HG03575 (cell line): ENCODE results near the gene DNER.
"Not testable (repeated sequence)": the region's sequence is repeated elsewhere in the genome, so short reads cannot be mapped to it uniquely, and the experiment has no call there.

Source experiments
- ATAC-seq: cut with Tn5 transposase; IDR thresholded peaks from one replicate; pipeline ENCODE4 v1.9.1; 2021; ENCODE audit not compliant: unreplicated experiment, insufficient number of reproducible peaks, low FRiP score; ENCODE audit errors: extremely low read depth

DNER gene

DNA sequence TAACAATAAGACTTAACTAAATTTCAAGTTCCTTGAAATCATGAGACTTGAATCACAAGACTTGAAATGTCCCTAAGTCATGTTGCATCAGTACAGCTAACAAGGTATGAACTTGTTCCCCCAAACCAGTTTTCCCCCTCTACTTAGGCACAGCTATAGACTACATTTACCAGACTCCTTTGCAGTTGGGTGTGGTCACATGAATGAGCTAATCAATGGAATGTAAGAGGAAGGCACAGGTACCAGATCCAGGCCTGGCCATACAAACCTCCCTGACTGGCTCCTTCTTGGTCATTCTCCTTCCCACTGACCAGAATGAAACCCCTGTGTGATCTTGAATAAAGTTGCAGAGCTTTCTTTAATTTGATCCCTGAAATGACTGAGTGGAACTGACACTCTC lies 77.8 kb downstream of the DNER start:
- no peak for ATAC-seq

DNA sequence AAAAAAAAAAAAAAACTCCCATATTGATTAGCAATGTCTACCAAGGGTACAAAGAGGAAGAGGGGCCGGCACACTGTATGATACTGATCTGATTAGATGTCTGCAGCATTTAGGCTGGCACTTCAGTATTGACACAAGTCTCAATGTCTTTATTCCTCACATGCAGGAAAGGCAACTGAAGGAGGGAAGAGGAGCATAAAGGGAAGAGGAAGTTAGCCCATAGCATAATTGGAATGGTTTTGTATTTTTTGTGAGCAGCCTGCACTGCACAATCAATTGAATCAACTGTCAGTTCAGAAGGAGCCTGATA lies 79.0 kb downstream of the DNER start:
- ATAC-seq: no peak

DNA sequence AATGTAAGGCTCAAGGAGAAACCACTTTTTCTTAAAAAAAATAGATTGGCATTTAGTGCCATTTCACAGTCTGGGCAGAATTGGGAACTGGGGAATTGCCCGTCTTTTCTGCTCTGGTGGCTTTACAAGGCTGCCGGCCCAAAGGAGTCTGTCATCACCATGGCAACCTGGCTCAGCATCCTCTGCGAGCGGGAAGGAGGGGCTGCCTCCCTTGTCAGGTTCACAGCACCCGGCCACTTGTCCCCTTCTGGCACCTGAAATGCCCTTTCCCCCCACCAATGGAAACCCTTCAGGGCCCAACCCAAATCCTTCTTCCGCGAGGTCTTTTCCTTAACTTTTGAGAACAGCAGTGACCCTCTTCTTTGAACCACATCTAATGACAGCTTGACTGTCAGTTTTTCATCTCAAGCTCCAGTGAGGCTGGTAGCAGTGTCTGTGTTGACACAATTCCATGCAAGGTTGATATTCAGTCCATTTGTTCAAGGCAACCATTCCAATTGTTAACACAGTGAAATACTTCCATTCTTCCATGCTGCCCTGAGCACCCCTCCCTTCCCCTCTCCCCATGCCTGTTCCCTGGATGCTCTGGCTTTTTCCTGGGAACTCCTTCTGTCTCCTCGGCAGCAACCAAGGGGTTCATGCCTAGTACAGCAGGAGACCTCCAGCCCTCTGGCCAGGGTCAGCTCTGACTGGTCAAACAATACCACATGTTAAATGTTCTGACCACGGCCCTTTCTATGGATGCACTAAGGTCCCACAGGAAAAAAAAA lies 79.6 kb downstream of the DNER start:
- ATAC-seq: no peak

DNA sequence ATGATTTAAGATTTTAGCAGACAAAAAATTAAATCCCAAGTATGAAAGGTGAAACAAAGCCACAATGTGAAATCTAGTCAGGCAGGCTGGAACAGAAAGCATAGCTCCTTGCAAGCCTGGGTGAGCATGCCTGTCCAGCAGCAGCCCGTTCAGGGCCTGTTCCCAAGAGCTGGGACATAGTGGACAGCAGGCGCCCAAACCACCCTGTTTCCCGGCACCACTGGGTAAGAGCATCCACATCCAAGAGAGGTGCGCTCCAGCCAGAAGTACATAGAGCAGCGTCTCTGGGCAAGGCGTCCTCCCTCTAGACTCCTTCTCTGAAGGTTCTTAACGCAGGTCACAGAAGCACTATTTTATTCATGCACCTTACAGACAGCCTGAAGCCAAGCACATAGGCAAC lies 80.8 kb downstream of the DNER start:
- no peak for ATAC-seq

DNA sequence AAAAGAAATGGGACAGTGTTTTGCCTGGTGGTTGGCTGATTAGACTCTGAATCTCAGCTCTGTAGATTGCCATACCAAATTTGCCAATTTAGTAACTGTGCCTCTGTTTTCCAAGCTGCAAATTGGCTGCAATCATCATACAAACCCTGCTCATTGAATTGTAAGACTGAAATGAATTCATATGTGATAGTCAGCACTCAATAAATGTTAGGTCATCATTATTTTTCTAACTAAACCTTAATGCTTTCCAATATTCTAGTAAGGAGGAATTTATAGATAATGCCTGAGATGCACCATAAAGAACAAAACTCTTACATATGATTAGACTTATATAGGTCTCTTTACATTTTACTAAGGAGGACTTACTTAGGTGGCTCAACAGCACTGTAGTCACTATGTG lies 85.3 kb downstream of the DNER start:
- no peak for ATAC-seq

DNA sequence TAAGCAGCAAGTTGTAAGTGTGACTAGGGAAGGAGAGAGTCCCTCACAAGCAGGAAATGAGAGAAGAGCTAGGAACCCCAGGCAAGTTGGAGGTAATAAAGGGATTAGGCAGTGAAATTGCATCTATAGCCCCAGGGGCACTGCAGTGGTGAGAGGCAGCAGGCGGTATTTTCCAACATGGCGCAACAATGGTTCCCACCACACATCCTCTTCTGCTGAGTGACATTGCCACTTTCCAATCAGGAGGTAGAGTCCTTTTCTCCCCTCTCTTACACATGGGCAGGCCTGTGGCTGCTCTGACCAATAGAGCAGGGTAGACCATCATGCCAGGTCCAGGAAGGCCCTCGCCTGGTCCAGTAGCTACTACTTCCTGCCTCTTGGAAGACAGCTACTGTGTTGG lies 86.6 kb downstream of the DNER start:
- ATAC-seq: no peak

DNA sequence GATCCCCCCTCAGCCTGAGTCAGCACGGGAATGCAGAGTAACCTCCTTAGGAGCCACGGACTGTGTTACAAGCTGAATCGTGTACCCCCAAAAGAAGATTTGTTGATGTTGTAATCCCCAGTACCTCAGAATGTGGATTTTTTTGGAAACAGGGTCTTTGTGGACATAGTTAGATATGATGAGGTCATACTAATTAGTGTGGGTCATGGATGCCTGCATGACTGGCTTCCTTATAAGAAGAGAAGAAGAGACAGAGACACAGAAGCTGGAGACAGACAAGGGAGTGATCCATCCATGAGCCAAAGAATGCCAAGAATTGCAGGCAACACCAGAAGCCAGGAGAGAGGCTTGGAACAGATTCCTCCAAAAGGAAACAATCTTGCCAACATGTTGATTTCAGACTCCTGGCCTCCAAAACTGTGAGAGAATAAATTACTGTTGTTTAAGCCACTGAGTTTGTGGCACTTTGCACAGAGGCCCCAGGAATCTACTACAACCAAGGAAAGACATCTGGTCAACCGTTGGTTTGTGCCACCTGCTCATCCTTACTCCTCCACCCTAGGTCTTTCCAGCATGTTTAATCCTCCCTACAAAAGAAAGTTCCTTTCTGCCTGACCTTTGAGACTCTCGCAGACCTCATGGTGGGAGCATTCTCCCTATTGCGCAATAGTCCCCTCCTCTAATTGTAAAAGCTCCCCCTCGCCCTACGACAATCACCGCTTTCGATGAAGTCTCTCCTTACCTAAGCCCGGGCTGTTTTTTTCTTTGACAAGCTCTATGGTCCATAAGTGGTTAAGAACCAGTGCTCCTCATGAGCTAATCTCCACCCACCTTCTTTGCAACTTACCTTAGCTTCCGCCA lies 91.6 kb downstream of the DNER start:
- no peak for ATAC-seq

DNA sequence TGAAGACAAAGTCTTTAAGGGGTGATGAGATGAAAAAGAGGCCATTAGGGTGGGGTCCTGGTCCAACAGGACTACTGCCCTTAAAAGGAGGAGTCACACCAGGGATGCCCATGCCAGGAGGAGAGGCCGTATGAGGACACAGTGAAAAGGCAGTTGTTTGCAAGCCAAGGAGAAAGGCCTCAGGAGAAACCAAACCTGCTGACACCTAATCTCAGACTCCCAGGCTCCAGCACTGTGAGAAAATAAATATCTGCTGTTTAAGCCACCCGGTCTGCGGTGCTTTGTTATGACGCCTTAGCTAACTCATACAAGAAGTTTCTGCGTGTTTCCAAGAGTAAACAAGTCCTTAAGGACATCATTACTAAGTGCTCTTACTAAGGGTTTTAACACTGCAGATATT lies 93.6 kb downstream of the DNER start:
- no peak for ATAC-seq

DNA sequence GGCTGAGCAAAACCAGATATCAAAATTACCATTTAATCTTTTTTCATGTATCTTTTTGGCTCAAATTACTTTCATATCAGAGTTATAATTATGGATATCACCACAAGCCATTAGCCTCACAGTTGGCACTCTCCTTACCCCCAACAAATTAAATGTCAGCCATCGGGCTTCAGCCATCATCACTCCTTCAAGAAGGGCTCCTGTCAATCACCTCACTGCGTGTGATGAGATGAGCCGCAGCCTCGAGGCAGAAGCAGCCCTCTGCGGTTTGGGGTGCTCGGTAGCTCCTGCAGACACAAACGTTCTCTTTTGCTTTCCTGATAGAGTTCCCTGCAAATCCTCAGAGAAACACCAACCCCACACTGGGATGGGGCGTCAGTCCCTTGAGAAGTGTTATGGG lies 94.1 kb downstream of the DNER start:
- ATAC-seq: no peak

DNA sequence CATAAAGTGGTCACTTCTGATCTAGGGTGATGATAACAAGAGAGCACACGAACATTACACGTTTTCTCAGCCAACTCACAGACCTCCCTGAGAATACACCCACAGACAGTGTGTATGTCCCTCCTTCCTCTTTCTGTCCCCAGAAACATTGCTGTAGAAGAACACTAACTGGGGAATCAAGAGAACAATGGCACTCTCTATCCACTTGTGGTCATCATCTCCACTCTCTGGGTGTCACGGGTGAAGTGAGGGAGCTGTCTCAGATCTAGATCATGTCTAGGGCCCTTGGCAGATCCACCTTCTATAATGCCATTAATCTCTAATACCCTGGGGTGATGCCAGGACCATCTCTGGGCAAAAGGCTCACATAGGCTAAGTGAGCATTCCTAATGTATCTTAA lies 97.9 kb downstream of the DNER start:
- ATAC-seq: no peak

DNA sequence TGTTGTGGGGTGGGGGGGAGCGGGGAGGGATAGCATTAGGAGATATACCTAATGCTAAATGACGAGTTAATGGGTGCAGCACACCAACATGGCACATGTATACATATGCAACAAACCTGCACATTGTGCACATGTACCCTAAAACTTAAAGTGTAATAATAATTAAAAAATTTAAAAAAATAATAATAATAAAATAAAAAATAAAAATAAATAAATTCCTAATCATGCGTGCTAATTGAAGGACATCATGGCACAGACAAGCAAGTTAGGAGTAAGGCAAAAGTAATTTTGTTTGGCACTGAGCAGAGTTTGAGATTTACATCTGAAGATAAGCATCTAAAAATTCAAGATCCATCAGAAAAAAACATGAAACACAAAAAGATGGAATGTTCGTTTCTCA lies 100.3 kb downstream of the DNER start:
- ATAC-seq: not testable (repeated sequence)

DNA sequence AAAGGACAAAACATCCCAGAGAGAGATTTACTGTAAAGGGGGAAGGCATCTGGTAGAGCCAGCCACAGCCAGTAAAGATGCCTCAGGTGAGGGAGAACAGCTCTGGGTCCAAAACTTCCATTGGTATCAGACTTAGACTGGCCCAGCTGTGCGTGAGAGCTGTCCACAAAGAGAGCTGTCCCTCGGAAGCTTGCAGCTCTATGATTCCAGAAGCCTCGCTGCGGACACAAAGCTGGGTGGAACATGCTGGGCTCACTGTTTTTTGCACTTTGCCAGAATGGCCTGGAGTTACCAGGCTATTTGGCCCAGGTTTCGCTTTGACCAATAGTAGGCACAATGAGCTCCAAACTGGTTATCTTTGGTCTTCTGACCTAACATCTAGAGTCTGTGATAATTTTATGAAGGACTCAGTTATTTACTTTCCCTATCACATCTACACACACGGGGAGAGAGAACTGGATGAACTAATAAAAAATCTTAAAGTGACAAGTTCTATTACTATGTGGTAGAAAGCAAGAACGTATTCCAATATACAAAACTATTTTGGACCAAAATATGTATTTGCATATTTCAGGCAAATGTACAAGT lies 101.9 kb downstream of the DNER start:
- no peak for ATAC-seq

DNA sequence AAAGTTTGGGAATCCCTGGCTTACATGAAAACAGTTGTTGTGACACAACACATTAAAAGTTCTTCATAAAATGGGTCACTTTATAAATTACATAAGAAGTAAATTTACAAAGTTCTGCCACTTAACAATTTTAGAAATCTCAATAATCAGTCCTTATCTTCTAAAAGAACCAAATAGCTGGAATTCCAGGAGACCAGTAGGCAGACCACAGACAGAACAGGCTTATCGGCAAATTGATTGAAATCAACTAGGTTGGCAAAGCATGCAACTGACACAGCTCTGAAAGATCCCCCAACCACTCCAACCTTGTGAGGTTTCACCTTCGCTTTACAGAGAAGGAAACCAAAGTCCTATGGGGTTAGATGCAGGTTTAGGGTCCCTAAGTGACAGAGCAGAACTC lies 103.0 kb downstream of the DNER start:
- no peak for ATAC-seq

DNA sequence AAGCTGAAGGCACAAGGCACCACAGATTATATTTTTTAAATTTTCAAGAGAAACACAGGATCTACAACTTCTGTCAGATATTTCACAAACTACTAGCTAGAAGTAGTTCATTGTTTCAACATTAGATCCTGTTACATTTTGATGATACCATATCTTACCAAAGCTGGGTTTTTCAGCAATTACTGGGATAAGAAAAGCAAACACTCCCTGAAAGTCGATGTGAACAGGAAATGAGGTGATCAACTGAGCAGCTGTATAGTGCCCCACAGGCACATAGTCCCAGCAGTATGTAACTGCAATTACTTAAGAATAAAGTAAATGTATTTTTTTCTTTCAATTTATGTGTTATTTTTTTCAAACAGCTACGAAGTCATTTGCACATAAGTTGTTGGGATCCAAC lies 103.5 kb downstream of the DNER start:
- ATAC-seq: no peak

DNA sequence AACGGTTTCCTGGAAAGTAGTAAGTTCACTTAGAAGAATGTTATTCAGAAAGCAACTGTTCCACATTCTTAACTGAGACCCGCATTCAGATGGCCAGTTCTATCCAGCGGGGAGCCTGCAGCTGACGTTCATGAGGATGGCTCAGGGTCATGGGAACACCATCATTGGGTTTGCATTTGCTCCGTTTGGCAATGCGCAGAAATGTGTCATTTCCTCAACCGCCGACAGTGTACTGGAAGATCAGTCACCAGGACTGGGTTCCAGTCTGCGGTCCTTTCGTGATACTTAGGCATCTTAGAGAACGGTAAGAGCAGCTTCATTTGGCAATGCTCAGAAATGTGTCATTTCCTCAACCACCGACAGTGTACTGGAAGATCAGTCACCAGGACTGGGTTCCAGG lies 104.0 kb downstream of the DNER start:
- ATAC-seq: no peak

DNA sequence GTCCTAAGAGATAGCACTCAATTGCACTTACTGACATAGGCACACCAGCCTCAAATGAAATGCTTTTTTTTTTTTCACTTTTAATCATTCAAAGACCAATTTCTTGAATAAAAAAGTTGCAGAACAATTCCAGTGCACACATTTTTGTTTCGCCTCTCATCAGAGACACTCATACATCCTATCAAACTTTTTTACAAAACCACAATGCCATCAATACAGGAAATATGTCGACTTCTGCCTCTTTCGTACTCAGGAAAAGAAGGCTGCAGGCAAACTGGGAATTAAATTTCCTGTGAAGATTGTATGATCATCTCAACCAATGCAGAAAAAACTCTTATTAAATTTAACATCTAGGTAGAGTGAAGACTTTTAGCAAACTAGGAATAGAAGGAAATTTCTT lies 112.4 kb downstream of the DNER start:
- ATAC-seq: no peak

DNA sequence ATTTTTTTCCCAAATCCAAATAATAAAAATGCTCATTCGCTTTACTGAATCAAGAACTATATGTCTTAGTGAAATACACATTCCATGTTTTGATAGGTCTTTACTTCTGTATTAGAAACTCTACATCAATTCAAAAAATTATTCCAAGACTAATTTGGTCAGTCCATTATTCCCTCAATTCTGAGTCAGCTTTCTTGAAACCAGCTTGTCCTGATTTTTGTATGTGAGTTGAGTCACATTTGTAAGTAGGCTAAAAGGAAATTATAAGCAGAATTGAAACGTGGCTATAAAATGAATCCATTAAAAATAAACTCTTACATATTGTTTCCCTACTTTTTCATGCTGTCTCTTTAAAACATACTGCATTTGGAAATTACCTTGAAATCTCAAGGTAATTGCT lies 113.0 kb downstream of the DNER start:
- ATAC-seq: no peak

DNA sequence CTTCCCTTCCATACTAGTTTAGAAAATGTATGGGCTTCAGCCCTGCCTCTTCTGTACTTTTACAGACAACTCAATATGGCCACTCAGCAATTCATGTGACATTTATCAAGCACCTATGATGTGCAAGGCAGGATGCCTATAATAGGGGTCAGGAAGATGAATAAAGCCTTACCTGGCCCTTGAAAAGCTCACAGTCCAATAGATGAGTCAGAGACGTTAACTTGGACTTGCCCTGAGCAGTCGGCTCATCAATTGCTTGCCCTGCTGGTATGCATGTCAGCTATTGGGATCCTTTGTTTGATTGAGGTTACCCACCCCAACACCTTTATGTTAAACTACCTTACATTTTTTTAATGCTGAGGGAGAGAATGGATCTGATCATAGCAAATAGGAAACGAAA lies 116.1 kb downstream of the DNER start:
- ATAC-seq: no peak

DNA sequence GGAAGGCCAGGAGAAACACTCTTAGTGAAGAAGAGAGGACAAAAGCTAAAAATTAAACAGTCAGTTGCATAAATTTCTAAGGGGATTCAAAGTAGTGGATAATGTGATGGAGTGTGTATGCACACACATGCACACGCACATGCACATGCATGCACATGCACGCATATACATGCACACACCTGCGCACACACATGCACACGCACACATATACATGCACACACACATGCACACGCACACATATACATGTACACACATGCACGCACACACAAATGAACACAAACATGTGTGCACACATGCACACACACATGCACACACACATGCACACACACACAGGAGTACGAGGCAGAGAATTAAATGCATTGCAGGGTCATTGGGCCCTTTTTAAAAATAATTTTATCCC lies 117.6 kb downstream of the DNER start:
- ATAC-seq: no peak

DNA sequence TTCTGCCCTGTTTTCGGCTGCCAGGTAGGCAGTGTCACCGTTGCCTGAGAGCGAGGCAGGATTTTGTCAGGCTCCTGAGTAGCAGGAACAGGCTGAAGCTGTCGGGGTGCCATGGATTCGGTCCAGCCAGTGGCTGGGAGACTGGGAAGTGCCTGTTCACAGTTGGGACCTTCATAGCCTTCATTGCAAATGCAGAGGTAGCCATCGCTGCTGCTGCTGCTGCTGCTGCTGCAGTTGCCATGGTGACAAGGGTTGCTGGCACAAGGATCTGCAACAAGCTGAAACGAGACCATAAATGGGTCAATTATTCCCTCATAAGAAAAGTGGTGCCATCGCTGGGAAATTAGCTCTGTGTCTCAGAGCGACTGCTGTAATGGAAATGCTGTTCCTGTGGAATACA lies 122.7 kb downstream of the DNER start:
- no peak for ATAC-seq
